SHP77 treated with DMSO at 0.1 percent for 48 hours (cell line): ENCODE measurements around the gene PLCG1.

ENCODE experiments used
- DNase-seq: peaks from one replicate; lab custom pipeline; 2025; lab: John Stamatoyannopoulos, UW

The PLCG1 gene

GRCh38 chr20:41179961-41180360, 42.6 kb downstream of the PLCG1 start:
- no peak for DNase-seq

GRCh38 chr20:41180599-41181333, 43.4 kb downstream of the PLCG1 start:
- DNase-seq, result no peak

- DNase-seq, result no peak
Observed at GRCh38 chr20:41181567-41181966, 44.2 kb downstream of the PLCG1 start.

GRCh38 chr20:41182296-41183212, 45.2 kb downstream of the PLCG1 start:
- no peak for DNase-seq

- DNase-seq, result no peak
Observed at GRCh38 chr20:41183391-41183790, 46.0 kb downstream of the PLCG1 start.

GRCh38 chr20:41183831-41184230, 46.5 kb downstream of the PLCG1 start:
- no peak for DNase-seq

GRCh38 chr20:41185013-41185757, 47.8 kb downstream of the PLCG1 start:
- DNase-seq, result no peak

GRCh38 chr20:41187668-41188067, 50.3 kb downstream of the PLCG1 start:
- DNase-seq, result no peak

- no peak for DNase-seq
Observed at GRCh38 chr20:41191562-41192500, 54.5 kb downstream of the PLCG1 start.

GRCh38 chr20:41192575-41192974, 55.2 kb downstream of the PLCG1 start:
- DNase-seq, result no peak

- no peak for DNase-seq
Observed at GRCh38 chr20:41196653-41197225, 59.4 kb downstream of the PLCG1 start.

- no peak for DNase-seq
Observed at GRCh38 chr20:41198443-41198842, 61.1 kb downstream of the PLCG1 start.

GRCh38 chr20:41200446-41201202, 63.3 kb downstream of the PLCG1 start:
- no peak for DNase-seq

GRCh38 chr20:41201760-41202159, 64.4 kb downstream of the PLCG1 start:
- no peak for DNase-seq

GRCh38 chr20:41202426-41202825, 65.1 kb downstream of the PLCG1 start:
- no peak for DNase-seq

GRCh38 chr20:41203660-41204059, 66.3 kb downstream of the PLCG1 start:
- DNase-seq, result no peak

- DNase-seq, result no peak
Observed at GRCh38 chr20:41204304-41205265, 67.2 kb downstream of the PLCG1 start.

- DNase-seq, result no peak
Observed at GRCh38 chr20:41205313-41205712, 68.0 kb downstream of the PLCG1 start.
